T-helper 1 cell (primary cell): ENCODE data around the gene BTD.

ENCODE experiments used
- DNase-seq, 5 donors: peaks; one replicate each; pipeline ENCODE4 v3.0.0-alpha.2; 2012 to 2020

The BTD gene

DNA sequence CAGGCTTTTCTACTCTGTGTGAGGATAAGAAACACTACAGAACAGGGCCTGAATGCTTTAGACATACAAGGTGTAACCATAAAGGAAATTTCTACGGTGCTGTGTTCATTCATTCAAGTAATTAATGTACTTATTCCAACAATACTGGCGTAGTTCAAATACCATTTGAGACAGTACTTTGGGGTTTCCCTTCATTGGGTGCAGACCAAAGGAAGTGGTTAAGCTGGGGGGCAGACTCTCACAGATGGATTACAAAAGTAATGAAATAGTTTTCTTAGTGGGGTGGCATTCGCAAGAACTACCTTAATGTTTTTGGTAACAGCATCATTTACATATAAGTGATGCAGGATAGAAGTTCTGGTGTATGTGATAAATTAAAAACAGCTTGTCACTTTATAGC, 65.9 kb downstream of the BTD start:
- peak in 3 of 5 donors; percentile 17 to 52 (median 19) for DNase-seq

- no peak for DNase-seq
These were observed 72.0 kb downstream of the BTD start for GRCh38 chr3:15673536-15673935.

- DNase-seq, result no peak
These were observed 74.7 kb downstream of the BTD start for GRCh38 chr3:15676259-15676658.

- no peak for DNase-seq
These were observed 77.8 kb downstream of the BTD start for GRCh38 chr3:15679306-15679705.

GRCh38 chr3:15681668-15682067, 80.1 kb downstream of the BTD start:
- DNase-seq, result no peak

DNA sequence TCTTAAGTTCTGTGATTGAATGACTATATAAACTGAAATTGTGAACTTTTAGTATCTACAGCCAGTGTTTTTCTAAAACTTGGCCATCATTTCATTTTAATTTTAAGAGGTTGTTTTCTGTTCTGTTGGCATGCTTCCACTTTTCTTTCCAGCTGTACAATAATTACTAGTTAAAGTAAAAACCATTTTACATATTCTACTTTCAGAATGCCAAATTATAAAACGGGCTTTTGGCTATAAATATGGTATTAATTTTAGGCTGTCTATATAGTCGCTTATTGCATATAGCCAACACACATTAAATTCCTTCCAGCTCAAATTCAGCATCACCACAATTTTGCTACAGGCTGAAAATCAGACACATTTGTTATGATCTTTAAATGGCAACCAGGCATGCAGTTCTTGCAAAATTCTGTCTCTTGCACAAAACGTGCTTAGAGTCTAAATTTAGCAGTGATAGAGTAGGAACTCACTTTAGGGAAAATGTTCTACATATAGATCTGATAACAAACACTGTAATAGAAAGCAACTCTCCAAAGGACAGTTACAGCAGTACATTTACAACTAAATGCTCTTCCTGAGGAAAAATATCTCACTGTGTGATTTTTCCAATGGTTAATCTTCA, 81.1 kb downstream of the BTD start:
- DNase-seq, result no peak

GRCh38 chr3:15683253-15683652, 81.7 kb downstream of the BTD start:
- DNase-seq, result no peak

- peak in 1 of 5 donors; percentile 68 for DNase-seq
These were observed 84.4 kb downstream of the BTD start for GRCh38 chr3:15685927-15686326.

DNA sequence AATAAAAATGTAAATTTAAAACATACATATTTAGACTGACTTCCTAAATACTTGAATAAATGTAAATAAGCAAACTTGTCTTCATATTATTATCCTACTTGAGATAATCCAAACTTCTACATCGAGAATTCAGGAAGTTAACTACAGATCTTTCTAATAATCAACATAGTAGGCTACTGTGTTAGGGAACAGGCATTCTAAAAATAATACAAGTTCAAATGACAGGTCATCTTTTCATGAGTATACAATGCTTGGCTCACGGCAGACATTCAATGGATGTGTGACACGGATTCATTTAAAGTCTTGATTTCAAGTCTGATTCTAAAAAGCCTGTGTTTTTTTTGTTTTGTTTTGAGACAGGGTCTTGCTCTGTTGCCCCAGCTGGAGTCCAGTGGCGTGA, 88.7 kb downstream of the BTD start:
- DNase-seq, result no peak

DNA sequence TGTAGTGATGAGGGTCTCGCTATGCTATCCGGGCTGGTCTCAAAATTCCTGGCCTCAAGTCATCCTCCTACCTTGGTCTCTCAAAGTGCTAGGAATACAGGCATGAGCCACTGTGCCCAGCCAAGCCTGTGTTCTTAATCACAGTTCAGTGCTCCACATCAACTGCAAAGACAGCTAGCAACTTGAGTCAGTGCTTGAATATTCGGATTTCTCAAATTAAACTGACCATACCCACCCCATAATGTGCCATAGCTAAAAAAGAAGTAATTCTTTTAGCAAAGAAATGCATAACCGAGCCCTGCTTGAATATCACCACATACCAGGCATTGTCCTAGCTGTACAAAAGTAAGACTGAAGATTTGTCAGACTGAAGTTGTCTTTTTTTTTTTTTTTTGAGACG, 89.2 kb downstream of the BTD start:
- no peak for DNase-seq

DNA sequence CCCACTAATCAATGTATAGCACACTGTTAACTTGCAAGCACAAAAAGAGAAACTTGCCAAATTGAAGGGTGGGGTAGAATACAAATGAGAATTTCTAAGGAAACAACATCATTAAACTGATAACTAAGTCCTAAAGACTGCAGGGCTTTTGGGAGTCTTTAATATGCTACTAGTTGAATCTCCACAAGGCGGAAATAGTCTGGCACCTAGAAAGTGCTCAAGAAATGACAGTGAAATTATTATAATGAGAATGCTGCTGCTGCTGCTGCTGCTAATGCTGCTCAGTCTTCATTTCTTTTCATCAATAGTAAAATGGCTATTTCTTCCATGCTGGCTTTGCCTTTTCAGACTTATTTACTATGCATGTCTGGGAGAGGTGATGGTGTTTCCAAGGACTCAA, 91.8 kb downstream of the BTD start:
- DNase-seq, result no peak

GRCh38 chr3:15694628-15695027, 93.1 kb downstream of the BTD start:
- DNase-seq, result no peak
